Naive thymus-derived CD4-positive, alpha-beta T cell (primary cell): Measurements from ENCODE around the gene DALRD3. TPM values are rescaled to one million over a fixed set of nuclear protein-coding genes. Genes with fewer than 3 reads are reported as not detected.

Experiments used
- ATAC-seq: fragments of 150-1000 bp; cut with Tn5 transposase; 2 replicates; pipeline ENCODE4 v1.10.0; 2021; ENCODE audit warnings: mild to moderate bottlenecking, moderate library complexity
- CTCF ChIA-PET: fragments of 350-600 bp; sonication (Branson Sonifier 250); formaldehyde crosslinking; loops from one replicate; lab custom pipeline; 2021; ENCODE audit warnings: antibody characterized with exemption; lab: Charles Lee
- POLR2A ChIA-PET: fragments of 350-600 bp; sonication (Branson Sonifier 250); formaldehyde crosslinking; loops from one replicate; lab custom pipeline; 2021; ENCODE audit warnings: antibody characterized with exemption, inconsistent platforms; lab: Charles Lee
- DNase-seq, 9 donors: peaks; one replicate each; pipeline versions ENCODE4 v3.0.0 to v3.0.0-alpha.2; 2020 to 2022; ENCODE audit warnings: mixed read lengths in 1 of 9
- H3K27ac ChIP-seq: one replicate; pipeline ENCODE4 v1.7.0; 2013; ENCODE audit warnings: mild to moderate bottlenecking, low read depth, low read length, moderate library complexity
- H3K27me3 ChIP-seq, 2 donors: one replicate each; pipeline ENCODE4 v1.7.0; 2013; ENCODE audit warnings: low read length in 2 of 2, mild to moderate bottlenecking in 2 of 2, moderate library complexity in 2 of 2; ENCODE audit not compliant: control insufficient read depth in 2 of 2, insufficient read depth in 2 of 2
- H3K36me3 ChIP-seq, 3 experiments: 1 replicate in 2 of 3; 2 replicates in 1 of 3; pipeline ENCODE4 v1.7.0; 2013; ENCODE audit warnings: low read length in 3 of 3, mild to moderate bottlenecking in 3 of 3, moderate library complexity in 1 of 3; ENCODE audit not compliant: insufficient read depth in 3 of 3, control insufficient read depth in 2 of 3
- H3K4me1 ChIP-seq, 2 donors: one replicate each; pipeline ENCODE4 v1.7.0; 2013; ENCODE audit warnings: low read length in 2 of 2, mild to moderate bottlenecking in 2 of 2, moderate library complexity in 1 of 2; ENCODE audit not compliant: control insufficient read depth in 2 of 2, insufficient read depth in 2 of 2
- H3K4me3 ChIP-seq: 2 replicates; pipeline ENCODE4 v1.7.0; 2013; ENCODE audit warnings: mild to moderate bottlenecking, low read length
- H3K9me3 ChIP-seq, 3 experiments: 1 replicate in 2 of 3; 2 replicates in 1 of 3; pipeline ENCODE4 v1.7.0; 2013; ENCODE audit warnings: low read length in 3 of 3; ENCODE audit not compliant: control insufficient read depth in 2 of 3
- H3K27ac Mint-ChIP-seq, 9 donors: one replicate each; pipeline ENCODE4 v1.8.0; 2020 to 2022; ENCODE audit warnings: mixed read lengths in 9 of 9, mild to moderate bottlenecking in 8 of 9, moderate library complexity in 5 of 9, inconsistent platforms in 2 of 9
- H3K27me3 Mint-ChIP-seq, 5 donors: one replicate each; pipeline ENCODE4 v1.8.0; 2021 to 2022; ENCODE audit warnings: mixed read lengths in 5 of 5, mild to moderate bottlenecking in 1 of 5
- H3K36me3 Mint-ChIP-seq, 5 donors: one replicate each; pipeline ENCODE4 v1.8.0; 2020 to 2022; ENCODE audit warnings: mixed read lengths in 5 of 5, mild to moderate bottlenecking in 3 of 5, inconsistent platforms in 1 of 5
- H3K4me1 Mint-ChIP-seq, 7 donors: one replicate each; pipeline ENCODE4 v1.8.0; 2020 to 2022; ENCODE audit warnings: mixed read lengths in 7 of 7, mild to moderate bottlenecking in 3 of 7, inconsistent platforms in 1 of 7
- H3K4me3 Mint-ChIP-seq, 10 donors: one replicate each; pipeline ENCODE4 v1.8.0; 2020 to 2022; ENCODE audit warnings: mild to moderate bottlenecking in 10 of 10, mixed read lengths in 10 of 10, moderate library complexity in 6 of 10, inconsistent platforms in 2 of 10
- H3K9me3 Mint-ChIP-seq, 11 donors: one replicate each; pipeline ENCODE4 v1.8.0; 2020 to 2022; ENCODE audit warnings: mixed read lengths in 11 of 11, mild to moderate bottlenecking in 4 of 11, inconsistent platforms in 1 of 11, moderate library complexity in 1 of 11
- intact Hi-C, 2 donors: fragments of 100-400 bp; cut with micrococcal nuclease; formaldehyde crosslinking; loops; one replicate each; pipeline ENCODE4 v1.15.1; 2023
- polyA plus RNA-seq, 2 donors: library from polyadenylated mRNA; unstranded; fragments of 300-500 nt; fragmentation: Illumina TruSeq; gene quantifications; one replicate each; pipeline ENCODE4 v1.2.3, GENCODE V29; 2021
- total RNA-seq, 6 experiments: library from RNA in 5 of 6; stranded (reverse) in 5 of 6; gene quantifications; 1 replicate in 5 of 6; 2 replicates in 1 of 6; pipeline ENCODE4 v1.2.3 and lab custom pipeline; 2021 to 2026

DALRD3 gene
- total and polyA plus RNA-seq, 7 experiments from 2014 or later = 18.9 to 28.6 (median 24.2) TPM

DNA sequence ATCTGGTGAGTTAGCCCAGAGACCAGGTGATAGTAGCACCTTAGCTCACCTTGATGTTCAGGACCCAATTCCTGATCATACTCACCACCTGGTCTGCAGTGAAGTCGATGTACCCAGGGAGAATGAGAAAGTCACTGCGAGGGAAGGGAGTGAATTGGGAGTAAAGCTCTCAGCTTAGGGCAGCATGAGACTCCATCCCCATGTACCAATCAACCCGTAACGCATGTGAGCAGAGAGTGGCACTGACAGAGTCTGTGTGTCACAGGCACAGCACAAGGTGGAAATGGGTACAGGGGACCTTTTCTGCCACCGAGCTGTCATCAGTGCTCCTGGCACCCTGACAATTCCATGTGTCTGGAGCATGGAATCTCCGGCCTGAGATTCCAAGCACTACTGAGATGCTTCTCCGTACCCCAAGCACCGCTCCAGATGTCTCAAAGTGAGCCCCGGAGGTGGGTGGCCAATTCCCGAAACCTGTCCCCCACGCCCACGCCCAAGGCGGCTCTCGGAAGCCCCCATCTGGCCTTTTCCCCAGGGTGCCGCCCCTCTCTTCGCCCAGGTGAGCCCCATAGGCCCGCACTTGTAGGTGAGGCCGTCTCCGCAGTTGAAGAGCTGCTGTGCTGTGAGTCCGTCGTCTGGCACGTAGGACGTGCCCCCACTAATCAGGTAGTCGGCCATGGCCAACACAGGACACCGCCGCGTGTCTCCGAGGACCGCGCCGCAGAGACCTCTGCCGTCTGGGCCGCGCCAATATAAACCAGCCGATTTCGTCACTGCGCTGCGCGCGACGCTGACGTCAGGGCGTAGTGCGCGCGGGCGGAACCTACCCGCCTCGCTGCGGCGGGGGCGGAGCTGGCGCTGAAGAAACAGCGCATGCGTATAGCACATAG lies 10.5 kb upstream of the DALRD3 start, which contains the start of gene IMPDH2:
TSS of gene IMPDH2 (minus strand) at position 726 of the 890 bp plus-strand sequence. CDS start at position 678, 48 bp downstream.
- Mint-ChIP-seq H3K4me3 (peak within 1 kb of the TSS; percentile 86 to 96 (median 94)), H3K9me3 (peaks cover 0 to 6% (median 0%) of the 10 kb centered on the region in 11 donors), H3K36me3 (peaks cover 0 to 46% (median 10%) of the 10 kb centered on the region in 5 donors), H3K4me1 (peaks cover 7 to 52% (median 34%) of the 10 kb centered on the region in 7 donors), H3K27ac (peak within 1 kb of the TSS; percentile 92 to 100 (median 98)), H3K27me3 (no peaks in the 10 kb centered on the region)
- Histone ChIP-seq H3K27me3 (no peaks in the 10 kb centered on the region), H3K4me3 (peak within 1 kb of the TSS; percentile 74), H3K9me3 (no peaks in the 10 kb centered on the region), H3K4me1 (peaks cover 10 to 11% of the 10 kb centered on the region in 2 donors), H3K36me3 (peaks cover 17 to 67% (median 32%) of the 10 kb centered on the region in 3 experiments), H3K27ac (peak within 1 kb of the TSS; percentile 98)
- CTCF ChIA-PET = interaction anchor here (0.8 to 1.9 kb wide), 5 partner anchors 9 to 415 kb away, joined by 3 to 13 read pairs (median 4); partner anchors contain the start of genes P4HTM and WDR6
- POLR2A ChIA-PET = interaction anchor here (0.5 to 2.3 kb wide), 22 partner anchors 10 to 390 kb away, joined by 3 to 52 read pairs (median 4); partner anchors contain the start of genes ARIH2, DALRD3, P4HTM and QRICH1
- peak; percentile 97 for ATAC-seq
- peak; percentile 89 to 95 (median 93) for DNase-seq
- intact Hi-C loops = loop anchor here (1.0 to 10.0 kb wide), 10 partner anchors 8 to 1326 kb away; partner anchors contain the start of genes ARIH2 (in 1 of the 2), C3orf62 (in 1 of the 2), CYB561D2 (in 1 of the 2) and IP6K2 (in 1 of the 2)

DNA sequence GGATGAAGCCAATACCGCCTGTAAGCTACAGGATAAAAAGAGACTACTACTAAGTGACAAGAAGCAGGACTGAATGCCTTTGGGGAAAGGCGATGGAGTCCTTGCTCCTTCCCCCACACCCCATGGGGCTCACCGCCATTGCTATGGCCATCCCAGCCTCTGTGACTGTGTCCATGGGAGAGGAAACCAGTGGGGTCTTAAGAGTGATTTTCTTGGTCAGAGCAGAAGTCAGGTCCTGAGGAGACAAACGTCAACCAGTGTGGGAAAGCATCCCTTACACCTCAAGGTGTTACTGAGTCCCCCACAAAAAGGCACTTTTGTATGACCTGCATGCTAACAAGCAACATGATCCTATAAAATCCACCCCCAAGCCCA lies 9.9 kb upstream of the DALRD3 start:
- Histone ChIP-seq H3K36me3 (peaks cover 17 to 69% (median 32%) of the 10 kb centered on the region in 3 experiments), H3K9me3 (no peaks in the 10 kb centered on the region), H3K4me3 (peak overlapping the region; percentile 74), H3K4me1 (peaks cover 10 to 11% of the 10 kb centered on the region in 2 donors), H3K27ac (peak overlapping the region; percentile 98), H3K27me3 (no peaks in the 10 kb centered on the region)
- Mint-ChIP-seq H3K27me3 (no peaks in the 10 kb centered on the region), H3K4me1 (peaks cover 7 to 57% (median 37%) of the 10 kb centered on the region in 7 donors), H3K4me3 (peak overlapping the region; percentile 86 to 96 (median 94)), H3K27ac (peak overlapping the region; percentile 92 to 100 (median 98)), H3K36me3 (peaks cover 0 to 46% (median 10%) of the 10 kb centered on the region in 5 donors), H3K9me3 (peaks cover 0 to 6% (median 0%) of the 10 kb centered on the region in 11 donors)
- ChIA-PET CTCF (interaction anchor here (1.3 to 1.9 kb wide), 2 partner anchors 8 to 39 kb away, joined by 3 to 13 read pairs; partner anchors contain the start of gene P4HTM), POLR2A (interaction anchor here (0.6 to 2.3 kb wide), 11 partner anchors 9 to 391 kb away, joined by 3 to 52 read pairs (median 11); partner anchors contain the start of genes ARIH2, DALRD3, P4HTM and QRICH1)
- peak in 1 of 9 donors; percentile 22 for DNase-seq
- ATAC-seq = no peak
- intact Hi-C loops = loop anchor here in 1 of 2 donors (2.0 to 10.0 kb wide), 5 partner anchors 109 to 1327 kb away; partner anchors contain the start of genes ARIH2, C3orf62, CYB561D2 and IP6K2

DNA sequence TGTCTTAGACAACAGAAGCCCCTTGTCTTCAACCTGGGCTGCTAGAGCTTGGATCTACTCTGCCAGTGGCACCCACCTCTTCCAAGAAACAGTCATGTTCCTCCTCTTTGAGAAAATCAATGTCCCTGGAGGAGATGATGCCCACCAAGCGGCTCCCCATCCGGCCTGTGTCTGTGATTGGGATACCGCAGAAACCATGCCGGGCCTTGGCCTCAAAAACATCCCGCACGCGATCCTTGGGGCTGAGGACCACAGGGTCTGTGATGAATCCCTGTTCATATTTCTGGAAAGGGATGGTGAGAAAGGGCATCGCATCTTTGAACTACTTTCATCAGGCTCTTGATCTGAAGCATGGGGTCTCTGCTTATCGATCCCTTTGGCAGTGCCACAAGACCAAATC lies 9.3 kb upstream of the DALRD3 start:
- DNase-seq = no peak
- Mint-ChIP-seq H3K4me1 (peaks cover 13 to 63% (median 41%) of the 10 kb centered on the region in 7 donors), H3K4me3 (peak overlapping the region in 8 of 10 donors; percentile 16 to 96 (median 74))

GRCh38 chr3:49026536-49026935 lies 8.2 kb upstream of the DALRD3 start:
- Histone ChIP-seq H3K9me3 (no peaks in the 10 kb centered on the region), H3K27me3 (no peaks in the 10 kb centered on the region), H3K36me3 (peaks cover 11 to 61% (median 16%) of the 10 kb centered on the region in 3 experiments), H3K4me3 (no peak overlapping the region), H3K4me1 (peaks cover 15 to 19% of the 10 kb centered on the region in 2 donors), H3K27ac (peak overlapping the region; percentile 98)
- DNase-seq = no peak
- ATAC-seq = no peak
- Mint-ChIP-seq H3K36me3 (peaks cover 0 to 37% (median 8%) of the 10 kb centered on the region in 5 donors), H3K27ac (peak overlapping the region in 7 of 9 donors; percentile 31 to 82 (median 67)), H3K4me3 (peak overlapping the region in 1 of 10 donors; percentile 45), H3K27me3 (no peaks in the 10 kb centered on the region), H3K9me3 (peaks cover 0 to 6% (median 0%) of the 10 kb centered on the region in 11 donors), H3K4me1 (peaks cover 15 to 65% (median 41%) of the 10 kb centered on the region in 7 donors)
- intact Hi-C loops = loop anchor here in 1 of 2 donors (5.0 to 10.0 kb wide), 2 partner anchors 131 to 1328 kb away; partner anchors contain the start of genes CYB561D2, NPRL2 and TMEM115
- CTCF ChIA-PET = interaction anchor here (1.0 to 1.2 kb wide), 2 partner anchors 14 to 38 kb away, joined by 3 to 4 read pairs; no protein-coding TSS in a partner anchor
- POLR2A ChIA-PET = interaction anchor here (1.1 to 2.5 kb wide), 5 partner anchors 11 to 43 kb away, joined by 3 to 14 read pairs (median 4); partner anchors contain the start of gene WDR6

More for the DNA sequence above, 9.3 kb upstream of the DALRD3 start:
- H3K27me3 Mint-ChIP-seq = no peaks in the 10 kb centered on the region
- intact Hi-C loops = loop anchor here in 1 of 2 donors (2.0 to 10.0 kb wide), 5 partner anchors 109 to 1327 kb away; partner anchors contain the start of genes ARIH2, C3orf62, CYB561D2 and IP6K2
- peaks cover 0 to 6% (median 0%) of the 10 kb centered on the region in 11 donors for H3K9me3 Mint-ChIP-seq
- peaks cover 0 to 44% (median 10%) of the 10 kb centered on the region in 5 donors for H3K36me3 Mint-ChIP-seq
- ATAC-seq = no peak
- H3K27ac Mint-ChIP-seq = peak overlapping the region in 6 of 9 donors; percentile 92 to 100 (median 98)
- Histone ChIP-seq H3K27me3 (no peaks in the 10 kb centered on the region), H3K4me1 (peaks cover 12 to 16% of the 10 kb centered on the region in 2 donors), H3K36me3 (peaks cover 17 to 62% (median 27%) of the 10 kb centered on the region in 3 experiments), H3K27ac (peak overlapping the region; percentile 98), H3K9me3 (no peaks in the 10 kb centered on the region), H3K4me3 (no peak overlapping the region)
- CTCF ChIA-PET = interaction anchor here (1.0 kb wide), 1 partner anchor 15 kb away, joined by 4 read pairs; no protein-coding TSS in a partner anchor
- POLR2A ChIA-PET = interaction anchor here (2.3 kb wide), 2 partner anchors 9 to 38 kb away, joined by 40 to 52 read pairs; partner anchors contain the start of genes DALRD3 and P4HTM

DNA sequence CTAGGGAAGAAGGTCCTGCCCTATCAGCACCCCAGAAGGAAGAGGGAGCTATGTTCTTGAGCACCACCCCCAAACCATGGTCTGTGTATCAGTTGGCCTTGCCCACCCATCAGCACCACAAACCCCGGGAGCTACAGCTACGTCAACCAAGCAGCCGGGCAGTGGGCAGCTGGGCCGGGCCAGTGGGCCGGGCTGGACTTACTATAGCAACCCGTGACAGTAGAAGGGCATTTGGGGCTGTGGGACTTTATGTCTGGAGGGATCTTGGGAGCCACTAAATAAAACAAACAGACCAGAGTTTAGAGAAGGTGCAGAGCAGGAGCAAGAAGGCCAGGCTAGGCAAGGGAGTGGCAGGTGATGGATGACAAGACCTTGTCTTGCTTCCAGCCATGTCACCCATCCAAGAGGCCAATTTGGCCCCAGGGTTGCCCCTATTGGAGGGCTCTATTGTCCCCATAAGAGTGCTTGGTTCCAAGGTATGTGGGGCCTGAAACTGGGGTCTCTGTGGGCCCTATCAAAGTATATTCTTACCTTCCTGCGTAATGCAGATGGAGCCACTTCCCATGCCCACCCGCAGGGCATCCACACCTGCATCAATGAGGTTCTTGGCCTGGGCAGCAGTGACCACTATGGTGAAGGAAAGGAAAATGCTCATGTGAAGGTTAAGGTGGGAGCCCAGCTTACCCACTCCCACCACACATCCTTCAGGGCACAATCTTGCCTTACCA lies 7.6 kb upstream of the DALRD3 start:
- Histone ChIP-seq H3K36me3 (peaks cover 11 to 57% (median 15%) of the 10 kb centered on the region in 3 experiments), H3K27ac (no peak overlapping the region), H3K4me3 (no peak overlapping the region), H3K4me1 (peaks cover 15 to 19% of the 10 kb centered on the region in 2 donors), H3K27me3 (no peaks in the 10 kb centered on the region), H3K9me3 (no peaks in the 10 kb centered on the region)
- peak overlapping the region in 6 of 9 donors; percentile 29 to 81 (median 56) for H3K27ac Mint-ChIP-seq
- H3K4me1 Mint-ChIP-seq = peaks cover 15 to 67% (median 45%) of the 10 kb centered on the region in 7 donors
- intact Hi-C loops = loop anchor here in 1 of 2 donors (5.0 to 10.0 kb wide), 2 partner anchors 131 to 1329 kb away; partner anchors contain the start of genes CYB561D2, NPRL2 and TMEM115
- peaks cover 0 to 6% (median 0%) of the 10 kb centered on the region in 11 donors for H3K9me3 Mint-ChIP-seq
- H3K4me3 Mint-ChIP-seq = peak overlapping the region in 1 of 10 donors; percentile 63
- DNase-seq = no peak
- ATAC-seq = no peak
- ChIA-PET POLR2A (interaction anchor here (0.7 to 2.5 kb wide), 8 partner anchors 9 to 314 kb away, joined by 3 to 14 read pairs (median 4); partner anchors contain the start of genes USP4 and WDR6), CTCF (interaction anchor here (1.2 kb wide), 1 partner anchor 38 kb away, joined by 3 read pairs; no protein-coding TSS in a partner anchor)
- H3K36me3 Mint-ChIP-seq = peaks cover 0 to 35% (median 5%) of the 10 kb centered on the region in 5 donors
- H3K27me3 Mint-ChIP-seq = peaks cover 0 to 2% (median 0%) of the 10 kb centered on the region in 5 donors
